Measurements from ENCODE around the gene RAET1G.
A peak's percentile ranks its signal among the peaks of the same experiment; 100 is the strongest.
"Not testable (repeated sequence)": the region's sequence is repeated elsewhere in the genome, so short reads cannot be mapped to it uniquely, and the experiment has no call there.

Gene RAET1G

GRCh38 chr6:149931501-149931900 is 8.6 kb upstream of the RAET1G start:
- DNase-seq (ENCODE audit: low read depth in 2 of 2): no peak
- TF ChIP-seq CTCF (IDR thresholded peaks at IDR 0.05; ENCODE audit: low read depth, low read length): no peak
- no peak overlapping the region for H3K4me3 ChIP-seq (replicated peaks in 1 of 2; ENCODE audit: low read depth in 2 of 2, low read length in 2 of 2)

GRCh38 chr6:149929422-149929821 is 6.5 kb upstream of the RAET1G start:
- no peak for DNase-seq (ENCODE audit: low read depth in 2 of 2)
- no peak overlapping the region for H3K4me3 ChIP-seq (replicated peaks in 1 of 2; ENCODE audit: low read depth in 2 of 2, low read length in 2 of 2)
- TF ChIP-seq CTCF (IDR thresholded peaks at IDR 0.05; ENCODE audit: low read depth, low read length): peak; percentile 54

- H3K4me3 ChIP-seq (replicated peaks in 1 of 2; ENCODE audit: low read depth in 2 of 2, low read length in 2 of 2); DNase-seq (ENCODE audit: low read depth in 2 of 2): not testable (repeated sequence)
These were observed 4.1 kb upstream of the RAET1G start for GRCh38 chr6:149927025-149927424.

GRCh38 chr6:149925974-149926777 is 3.3 kb upstream of the RAET1G start:
- DNase-seq (ENCODE audit: low read depth in 2 of 2): peak; percentile 82 to 83
- peak; percentile 91 for TF ChIP-seq CTCF (IDR thresholded peaks at IDR 0.05; ENCODE audit: low read depth, low read length)
- H3K4me3 ChIP-seq (replicated peaks in 1 of 2; ENCODE audit: low read depth in 2 of 2, low read length in 2 of 2): peak overlapping the region; percentile 47 to 50

- peak overlapping the region; percentile 47 to 50 for H3K4me3 ChIP-seq (replicated peaks in 1 of 2; ENCODE audit: low read depth in 2 of 2, low read length in 2 of 2)
- DNase-seq (ENCODE audit: low read depth in 2 of 2): peak; percentile 16 to 30
- TF ChIP-seq CTCF (IDR thresholded peaks at IDR 0.05; ENCODE audit: low read depth, low read length): no peak
These were observed 2.5 kb upstream of the RAET1G start for GRCh38 chr6:149925253-149925973.

- no peak overlapping the region for H3K4me3 ChIP-seq (replicated peaks in 1 of 2; ENCODE audit: low read depth in 2 of 2, low read length in 2 of 2)
- TF ChIP-seq CTCF (IDR thresholded peaks at IDR 0.05; ENCODE audit: low read depth, low read length): no peak
- no peak for DNase-seq (ENCODE audit: low read depth in 2 of 2)
These were observed 2.0 kb upstream of the RAET1G start for GRCh38 chr6:149924933-149925252.

- no peak for DNase-seq (ENCODE audit: low read depth in 2 of 2)
- TF ChIP-seq CTCF (IDR thresholded peaks at IDR 0.05; ENCODE audit: low read depth, low read length): no peak
These were observed 1.4 kb upstream of the RAET1G start for GRCh38 chr6:149924206-149924932.

More at GRCh38 chr6:149924206-149924932, 1.4 kb upstream of the RAET1G start:
- no peak overlapping the region for H3K4me3 ChIP-seq (replicated peaks in 1 of 2; ENCODE audit: low read depth in 2 of 2, low read length in 2 of 2)

Data from cardiac fibroblast (primary cell).